Activated CD4-positive, CD25-positive, alpha-beta regulatory T cell treated with anti-CD3 and anti-CD28 coated beads, Interleukin-2, amount 50 U/mL, for 24 hours (primary cell): ENCODE results near the gene SYT17.

ENCODE experiments used
- ATAC-seq, 2 donors: fragments of 150-1000 bp; cut with Tn5 transposase; one replicate each; pipeline ENCODE4 v1.10.0; 2021; ENCODE audit warnings: mild to moderate bottlenecking in 1 of 2, moderate library complexity in 1 of 2

SYT17 gene

DNA sequence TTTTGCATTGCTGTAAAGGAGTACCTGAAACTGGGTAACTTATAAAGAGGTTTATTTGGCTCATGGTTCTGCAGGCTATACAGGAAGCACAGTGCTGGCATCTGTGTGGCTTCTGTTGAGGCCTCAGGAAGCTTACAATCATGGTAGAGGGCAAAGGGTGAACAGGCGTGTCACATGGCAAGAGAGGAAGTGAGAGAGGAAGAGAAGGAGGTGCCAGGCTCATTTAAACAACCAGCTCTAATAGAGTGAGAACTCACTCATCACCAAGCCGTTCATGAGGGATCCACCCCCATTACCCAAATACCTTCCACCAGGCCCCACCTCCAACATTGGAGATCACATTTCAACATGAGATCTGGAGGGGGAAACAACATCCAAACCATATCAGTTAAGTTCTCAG lies 101.1 kb downstream of the SYT17 start:
- no peak for ATAC-seq

DNA sequence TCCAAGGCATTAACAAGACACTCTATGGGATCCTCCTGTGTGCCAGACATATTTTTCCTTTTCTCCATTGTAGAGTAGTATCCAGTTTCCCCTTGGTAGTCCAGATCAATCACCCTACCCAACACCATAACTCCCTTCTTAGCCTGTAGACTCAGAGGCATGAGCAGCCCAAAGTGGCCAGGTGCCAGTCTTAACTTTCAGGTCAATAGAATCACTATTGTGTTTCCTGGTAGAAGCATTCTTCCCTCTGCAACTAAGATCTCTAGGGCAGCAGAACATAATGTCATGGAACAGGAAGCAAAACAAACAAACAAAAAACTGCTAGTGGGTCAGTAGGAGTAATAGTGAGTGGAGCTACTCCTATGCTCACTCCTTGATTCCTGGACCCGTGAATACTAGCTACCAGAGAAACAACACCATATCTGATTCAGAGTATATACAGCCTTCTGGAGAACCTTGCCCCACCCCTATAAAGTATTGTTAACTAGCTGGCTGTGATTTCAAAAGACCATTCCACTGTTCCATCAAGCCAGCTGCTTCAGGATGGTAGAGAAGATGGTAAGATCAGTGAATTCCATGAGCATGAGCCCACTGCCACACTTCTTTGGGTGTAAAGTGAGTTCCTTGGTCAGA lies 106.2 kb downstream of the SYT17 start:
- no peak for ATAC-seq

DNA sequence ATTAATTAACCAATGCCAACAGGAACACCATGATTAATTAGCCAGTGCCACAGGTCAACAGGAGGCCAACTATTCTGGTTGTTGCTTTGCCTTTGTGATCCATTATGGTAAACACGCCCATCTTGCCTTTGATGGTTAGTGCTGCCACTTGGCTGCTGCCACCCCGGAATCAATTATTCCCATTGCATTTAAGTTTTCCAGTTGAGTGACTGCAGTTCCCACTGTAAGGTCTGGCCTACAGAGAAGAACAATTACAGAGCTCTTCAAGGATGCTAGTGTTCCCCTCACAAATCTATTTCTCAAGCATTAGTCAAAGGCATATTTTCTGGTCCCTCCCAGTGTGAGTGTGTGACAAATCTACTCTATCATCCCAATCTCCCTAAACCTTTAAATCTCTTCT lies 110.4 kb downstream of the SYT17 start:
- ATAC-seq = no peak

DNA sequence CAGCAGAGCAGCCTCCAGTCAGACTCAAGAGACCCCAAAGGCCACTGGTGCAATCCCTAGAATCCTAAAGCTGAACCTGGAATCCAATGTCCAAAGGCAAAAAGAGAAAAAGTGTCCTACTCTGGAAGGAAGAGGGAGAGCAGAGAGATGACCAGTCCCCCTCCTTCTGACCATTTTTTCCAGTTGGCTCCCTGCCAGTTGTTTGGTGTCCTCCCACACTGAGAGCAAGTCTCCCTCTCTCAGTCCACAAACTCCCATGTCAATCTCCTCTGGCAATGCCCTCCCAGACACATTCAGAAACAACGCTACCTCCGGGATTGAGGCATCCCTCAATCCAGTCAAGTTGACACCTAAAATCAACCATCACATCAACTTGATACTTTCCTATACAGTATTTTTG lies 113.2 kb downstream of the SYT17 start:
- no peak for ATAC-seq

DNA sequence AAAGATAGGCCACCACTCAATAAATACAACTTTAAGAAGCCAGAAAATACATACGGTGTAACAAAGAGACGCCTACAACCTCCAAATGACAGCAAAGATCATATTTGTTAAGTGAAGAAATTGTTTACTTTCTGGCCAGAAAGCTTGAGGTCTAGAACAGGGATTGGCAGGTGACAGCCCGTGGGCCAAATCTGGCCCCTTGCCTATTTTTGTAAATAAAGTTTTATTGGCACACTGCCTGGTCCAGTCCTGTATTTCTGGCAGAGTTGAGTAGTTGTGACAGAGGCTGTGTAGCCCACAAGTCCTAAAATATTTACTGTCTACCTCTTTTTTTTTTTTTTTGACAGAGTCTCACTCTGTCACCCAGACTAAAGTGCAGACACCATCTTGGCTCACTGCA lies 114.1 kb downstream of the SYT17 start:
- ATAC-seq = no peak

DNA sequence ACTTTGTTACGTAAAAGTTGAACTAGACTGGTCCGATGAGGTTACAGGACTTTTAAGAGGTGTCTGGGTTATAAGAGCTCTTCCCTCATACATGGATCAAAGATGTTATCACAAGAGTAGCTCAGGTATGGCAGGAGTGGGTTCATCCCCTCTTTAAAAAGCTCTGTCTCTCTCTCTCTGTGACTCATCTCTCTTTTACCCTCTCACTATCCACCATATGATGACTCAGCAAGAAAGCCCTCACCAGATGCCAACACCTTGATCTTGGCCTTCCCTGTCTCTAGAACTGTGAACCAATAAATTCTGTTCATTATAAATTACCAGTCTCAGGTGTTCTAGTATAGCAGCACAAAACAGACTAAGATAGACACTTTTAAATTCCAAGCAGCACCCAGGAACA lies 115.6 kb downstream of the SYT17 start:
- ATAC-seq = no peak

DNA sequence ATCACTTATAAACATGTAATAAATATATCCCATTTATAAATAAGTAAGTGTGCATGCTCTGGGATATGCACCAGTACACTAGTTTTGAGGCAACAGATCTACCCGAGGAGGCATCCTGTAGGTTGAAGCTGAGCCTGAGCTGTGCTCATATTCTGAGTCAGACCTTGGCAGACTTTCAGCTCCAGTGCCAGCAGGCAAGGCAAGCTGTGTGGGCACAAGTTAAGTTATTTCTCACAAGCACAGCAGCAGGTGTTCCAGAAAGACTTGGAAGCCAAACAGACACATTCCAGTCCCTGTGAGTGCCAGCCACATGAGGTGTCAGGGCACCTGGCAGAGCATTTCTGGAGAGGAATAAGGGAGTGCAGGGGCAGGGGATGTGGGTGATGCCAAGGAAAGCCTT lies 116.2 kb downstream of the SYT17 start:
- no peak for ATAC-seq

DNA sequence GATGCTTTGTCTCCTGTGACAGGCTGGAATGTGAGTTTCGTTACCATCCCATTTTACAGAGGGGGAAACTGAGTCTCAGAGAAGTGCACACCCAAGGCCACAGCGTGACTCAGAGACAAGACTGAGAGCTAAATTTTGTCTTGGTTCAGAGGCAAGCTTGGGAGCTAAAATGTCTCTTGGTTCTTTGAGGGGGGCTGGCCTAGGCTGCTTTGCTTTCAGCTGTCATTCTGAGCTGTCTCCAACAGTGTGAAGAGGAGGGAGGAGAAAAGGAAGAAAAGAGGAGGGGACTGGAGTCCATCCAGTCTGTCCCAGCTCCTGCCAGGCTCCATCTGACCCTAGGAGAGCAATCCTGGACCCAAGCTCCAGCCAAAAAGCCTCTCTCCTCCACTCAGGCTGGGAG lies 117.4 kb downstream of the SYT17 start, which contains the start of gene CLEC19A:
Gene CLEC19A (plus strand): TSS at position 301 of the 400 bp plus-strand sequence. CDS start 121 bp downstream, outside the sequence.
- ATAC-seq = no peak

DNA sequence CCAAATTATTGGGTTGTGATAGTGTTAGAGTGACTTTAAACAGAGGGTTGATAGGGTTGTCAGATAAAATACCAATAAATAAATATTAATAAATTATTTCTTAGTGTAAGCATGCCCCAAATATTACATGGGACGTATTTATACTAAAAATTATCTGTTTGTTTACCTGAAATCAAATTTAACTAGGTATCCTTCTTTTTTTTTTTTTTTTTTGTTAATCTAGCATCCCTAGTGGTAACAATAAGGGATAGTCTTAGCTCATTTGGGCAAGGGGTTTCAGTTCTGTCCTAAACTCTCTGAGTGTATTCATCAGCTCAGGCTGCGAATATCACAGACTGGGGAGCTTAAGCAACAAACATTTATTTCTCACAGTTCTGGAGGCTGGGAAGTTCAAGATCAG lies 118.8 kb downstream of the SYT17 start:
- ATAC-seq = no peak

DNA sequence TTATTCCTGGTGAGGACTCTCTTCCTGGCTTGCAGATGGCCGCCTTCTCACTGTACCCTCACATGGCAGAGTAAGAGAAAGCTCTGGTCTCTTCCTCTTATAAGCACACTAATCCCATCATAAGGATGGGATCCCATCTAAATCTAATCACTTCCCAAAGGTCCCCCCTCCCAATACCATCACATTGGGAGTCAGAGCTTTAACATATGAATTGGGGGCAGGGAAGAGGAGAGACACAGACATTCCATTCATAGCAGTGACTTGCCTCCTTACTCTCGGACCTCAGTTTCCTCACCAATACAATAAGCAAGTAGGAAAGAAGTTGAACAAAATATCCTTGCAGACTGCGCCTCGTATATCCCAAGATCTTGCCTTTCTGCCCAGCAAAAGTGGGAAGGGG lies 119.2 kb downstream of the SYT17 start:
- ATAC-seq = no peak

DNA sequence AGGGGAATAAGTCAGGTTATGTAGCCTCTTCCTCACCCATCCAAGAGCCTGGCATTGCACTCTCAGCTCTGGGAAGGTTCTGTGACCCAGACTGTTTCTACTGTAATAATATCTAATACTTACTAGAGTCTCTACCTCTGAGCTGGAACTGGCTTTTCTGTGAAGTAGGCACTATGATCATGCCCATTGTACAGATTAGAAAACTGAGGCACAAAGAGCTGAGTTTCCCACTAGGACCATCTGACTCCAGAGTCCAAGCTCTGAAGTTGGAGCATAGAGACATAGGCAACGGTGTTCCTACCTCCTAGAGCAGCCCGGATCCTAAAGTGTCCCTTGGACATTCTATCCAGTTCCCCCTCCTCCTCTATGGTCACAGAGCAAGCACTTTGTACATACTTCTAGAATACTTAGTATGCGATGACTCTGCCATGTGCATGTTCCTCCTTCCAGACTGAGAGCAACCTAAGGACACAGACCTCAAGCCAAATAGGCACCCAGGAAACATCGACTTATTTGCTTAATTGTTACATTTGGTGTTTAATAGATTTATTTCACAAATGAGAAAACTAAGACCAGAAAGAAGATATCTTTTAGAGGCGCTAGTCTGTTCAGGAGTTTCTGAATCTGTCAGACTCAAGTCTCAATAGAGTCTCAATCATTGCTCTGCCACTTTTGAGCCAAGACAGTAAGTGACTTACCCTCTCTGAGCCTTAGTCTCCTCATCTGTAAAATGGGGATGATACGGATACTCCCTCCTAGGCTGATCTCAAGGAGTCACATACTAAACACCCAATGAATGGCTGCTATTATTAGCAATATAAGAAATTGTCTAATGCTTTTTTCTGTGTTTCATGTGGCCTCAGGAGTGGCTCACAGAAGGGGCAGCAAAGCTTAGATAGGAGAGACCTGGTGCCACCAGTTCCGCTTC lies 121.1 kb downstream of the SYT17 start:
- no peak for ATAC-seq

DNA sequence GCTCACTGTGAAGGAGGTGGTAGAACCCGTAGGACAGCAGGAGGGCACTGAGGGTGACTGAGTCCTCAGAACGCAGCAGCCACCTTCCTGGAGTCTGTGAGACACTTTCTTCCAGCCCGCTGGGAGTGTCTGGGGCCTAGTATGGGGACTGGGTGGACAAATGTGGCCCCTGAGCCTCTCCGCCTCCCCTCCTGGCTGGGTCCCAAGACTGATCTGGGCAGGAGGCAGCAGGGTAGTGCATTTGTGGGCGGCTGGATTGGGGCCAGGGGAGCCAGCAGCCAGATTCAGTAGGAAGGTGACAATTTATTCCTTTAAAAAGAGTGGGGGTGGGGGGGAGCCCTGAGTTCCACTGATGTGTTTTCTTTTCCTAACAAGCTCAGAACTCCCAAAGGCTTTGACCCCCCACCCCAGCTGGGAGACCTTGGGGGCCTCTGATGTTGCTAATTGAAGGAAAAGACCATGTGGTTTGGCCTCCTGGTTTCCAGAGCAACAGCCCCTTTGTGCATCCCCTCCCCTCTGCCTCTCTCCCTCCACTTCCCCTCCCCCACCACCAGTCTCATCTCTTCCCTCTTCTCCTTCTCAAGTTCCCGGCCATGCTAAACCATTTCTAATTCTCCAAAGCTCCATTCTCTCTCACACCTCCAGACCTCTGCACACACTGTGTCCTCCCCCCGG lies 121.9 kb downstream of the SYT17 start:
- no peak for ATAC-seq

DNA sequence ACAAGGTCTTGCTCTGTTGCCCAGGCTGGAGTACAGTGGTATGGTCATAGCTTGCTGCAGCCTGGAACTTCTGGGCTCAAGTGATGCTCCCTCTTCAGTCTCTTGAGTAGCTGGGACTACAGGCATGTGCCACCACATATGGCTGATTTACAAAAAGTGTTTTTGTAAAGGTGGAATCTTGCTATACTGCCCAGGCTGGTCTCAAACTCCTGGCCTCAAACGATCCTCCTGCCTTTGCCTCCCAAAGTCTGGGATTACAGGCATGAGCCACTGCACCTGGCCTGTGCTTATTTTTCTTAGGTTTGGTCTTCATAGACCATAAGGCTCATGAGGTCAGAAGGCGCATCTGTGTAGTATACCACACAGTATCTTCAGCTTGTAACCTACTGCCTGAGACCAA lies 122.8 kb downstream of the SYT17 start:
- ATAC-seq = no peak

DNA sequence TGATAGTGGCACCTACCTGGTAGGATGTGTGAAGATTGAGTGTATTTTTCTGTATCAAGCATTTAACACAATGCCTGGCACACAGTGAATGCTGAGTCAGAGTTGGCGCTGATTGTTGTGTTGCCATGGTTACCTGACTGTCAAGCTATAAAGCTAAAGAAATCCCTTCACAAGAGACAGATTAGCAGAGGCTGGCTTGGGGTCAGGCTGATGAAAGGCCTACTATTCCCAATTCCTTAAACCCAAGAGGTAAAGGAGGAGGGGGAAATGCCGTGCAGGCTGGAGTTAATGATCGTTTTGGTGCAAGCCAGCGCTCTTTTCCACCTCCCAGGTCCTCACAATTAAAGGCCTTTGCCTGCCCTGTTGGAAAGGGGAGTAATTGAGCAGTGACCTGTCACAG lies 123.4 kb downstream of the SYT17 start:
- ATAC-seq = no peak

DNA sequence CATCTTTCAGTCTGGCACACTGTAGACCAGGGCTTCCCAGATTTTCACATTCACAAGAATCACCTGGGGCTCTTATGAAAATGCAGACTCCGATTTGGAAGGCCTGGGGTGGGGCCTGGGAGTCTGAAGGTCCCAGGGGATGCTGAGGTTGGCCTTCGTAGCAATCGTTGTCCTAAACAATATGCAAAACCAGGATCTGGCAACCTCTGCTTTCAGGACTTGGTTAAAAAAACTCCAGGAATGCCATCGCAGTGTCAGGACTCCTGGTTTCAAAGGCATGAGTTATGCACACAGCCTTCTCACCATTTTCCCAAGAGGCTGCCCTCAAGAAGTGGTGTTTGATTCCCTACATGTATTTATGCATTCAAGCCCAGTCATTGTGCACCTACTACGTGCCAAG lies 124.1 kb downstream of the SYT17 start:
- no peak for ATAC-seq

DNA sequence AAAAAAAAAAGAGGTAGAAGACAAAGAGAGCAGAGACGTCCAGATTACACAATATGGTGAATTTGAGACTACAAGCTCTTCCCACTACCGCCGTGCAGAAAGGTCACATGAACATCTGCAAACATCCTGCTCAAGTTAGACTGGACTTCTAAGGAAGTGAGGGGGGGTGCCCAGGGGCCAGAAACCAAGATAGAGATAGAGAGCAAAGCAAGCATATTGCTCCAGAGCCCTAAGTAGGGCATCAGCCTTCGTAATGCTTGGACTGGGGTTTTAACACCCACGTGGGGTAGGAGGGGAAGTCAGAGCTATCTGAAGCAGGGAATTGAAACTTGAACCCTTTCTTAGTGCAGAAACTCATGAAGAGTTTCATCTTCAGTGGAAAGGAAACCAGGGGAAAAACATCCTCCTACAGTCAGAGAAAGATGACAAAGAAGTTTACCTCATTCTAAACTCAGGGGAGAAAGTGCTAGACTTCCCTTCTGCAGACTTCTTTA lies 126.2 kb downstream of the SYT17 start:
- peak; percentile 59 to 69 for ATAC-seq

DNA sequence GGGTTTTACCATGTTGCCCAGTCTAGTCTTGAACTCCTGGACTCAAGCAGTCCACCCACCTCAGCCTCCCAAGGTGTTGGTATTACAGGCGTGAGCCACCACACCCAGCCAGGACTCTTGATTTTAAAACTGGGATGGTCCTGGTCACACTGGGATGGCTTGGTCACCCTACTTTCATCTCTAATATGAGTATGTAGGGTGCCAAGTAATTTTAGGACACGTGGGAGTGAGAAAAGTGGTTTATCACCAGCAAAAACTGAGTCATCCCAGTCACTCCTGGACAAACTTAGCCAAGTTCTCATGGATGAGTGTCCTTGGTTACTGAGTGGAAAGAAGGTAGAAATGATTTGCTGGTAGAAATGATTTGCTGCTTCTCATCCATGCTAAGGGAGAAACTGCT lies 127.4 kb downstream of the SYT17 start:
- ATAC-seq = peak in 1 of 2 donors; percentile 15

DNA sequence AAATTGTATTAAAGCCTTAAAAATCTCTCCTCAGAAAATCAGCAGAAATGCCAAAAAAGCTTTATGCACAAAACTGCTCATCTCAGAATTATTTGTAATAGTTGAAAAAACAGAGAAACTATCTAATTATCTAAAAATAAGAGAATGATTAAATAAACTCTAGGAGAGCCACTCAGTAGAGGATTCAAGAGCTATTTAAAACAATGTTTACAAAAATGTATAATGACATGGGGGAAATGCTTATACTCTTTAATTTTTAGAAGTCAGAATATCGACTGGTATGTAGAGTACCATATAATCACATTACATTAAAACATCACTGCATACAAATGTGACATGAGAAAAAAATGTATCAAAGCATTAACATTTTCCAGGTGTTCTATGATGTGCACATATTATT lies 129.4 kb downstream of the SYT17 start:
- no peak for ATAC-seq

DNA sequence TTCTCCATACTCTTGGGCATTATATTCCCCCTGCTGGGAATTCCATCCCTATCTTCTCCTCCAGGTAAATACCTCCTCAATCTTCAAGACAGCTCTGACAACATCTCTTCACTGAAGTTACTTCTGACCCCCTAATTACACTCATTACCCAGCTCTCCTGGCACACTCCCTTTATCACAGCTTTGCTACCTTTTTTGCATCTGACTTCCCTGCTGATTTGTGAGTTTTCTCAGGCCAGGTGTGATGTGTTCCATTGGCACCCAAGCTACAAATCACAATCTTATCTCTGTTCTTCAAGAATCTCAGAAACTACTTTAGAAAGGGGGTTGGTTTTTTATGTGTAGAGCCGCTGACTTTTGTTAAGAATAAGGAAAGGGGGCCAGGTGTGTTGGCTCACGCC lies 131.5 kb downstream of the SYT17 start:
- ATAC-seq = no peak

DNA sequence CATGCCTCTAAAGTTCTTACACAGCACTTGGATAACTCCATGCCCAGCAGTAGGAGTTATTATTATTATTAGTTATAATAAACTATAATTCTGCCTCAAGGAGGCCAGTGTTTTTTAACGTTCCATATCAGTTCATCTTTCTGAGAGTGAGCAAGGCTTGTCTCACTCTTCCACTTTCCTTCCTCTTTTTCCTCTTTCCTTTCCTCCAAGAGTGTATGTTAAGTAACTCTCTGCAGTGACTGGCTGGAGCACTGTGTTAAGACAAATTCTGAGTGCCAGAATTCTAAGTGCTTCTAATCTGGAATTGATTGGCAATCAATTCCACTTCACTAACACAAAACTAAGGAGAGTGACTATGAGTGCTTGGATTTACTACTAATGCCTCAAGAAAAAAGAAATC lies 133.9 kb downstream of the SYT17 start:
- no peak for ATAC-seq

DNA sequence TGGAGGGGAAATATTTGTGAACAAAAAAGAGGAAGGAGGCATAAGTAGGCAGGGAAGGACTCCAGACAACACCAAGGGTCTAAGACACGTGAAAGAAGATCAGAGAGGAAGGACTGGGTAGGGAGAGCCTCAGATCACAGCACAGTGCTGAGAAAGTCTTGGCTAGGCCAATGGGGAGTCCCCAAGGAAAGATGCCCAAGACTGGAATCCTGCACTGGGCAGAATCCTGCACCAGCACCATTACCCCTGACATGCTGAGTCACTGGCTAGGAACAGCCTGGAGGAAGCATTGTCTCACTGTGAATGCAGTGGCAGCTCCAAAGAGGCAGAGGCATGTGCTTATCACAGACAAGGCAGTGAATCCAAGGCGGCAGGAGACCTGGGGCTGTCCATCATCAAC lies 136.7 kb downstream of the SYT17 start:
- ATAC-seq = no peak

DNA sequence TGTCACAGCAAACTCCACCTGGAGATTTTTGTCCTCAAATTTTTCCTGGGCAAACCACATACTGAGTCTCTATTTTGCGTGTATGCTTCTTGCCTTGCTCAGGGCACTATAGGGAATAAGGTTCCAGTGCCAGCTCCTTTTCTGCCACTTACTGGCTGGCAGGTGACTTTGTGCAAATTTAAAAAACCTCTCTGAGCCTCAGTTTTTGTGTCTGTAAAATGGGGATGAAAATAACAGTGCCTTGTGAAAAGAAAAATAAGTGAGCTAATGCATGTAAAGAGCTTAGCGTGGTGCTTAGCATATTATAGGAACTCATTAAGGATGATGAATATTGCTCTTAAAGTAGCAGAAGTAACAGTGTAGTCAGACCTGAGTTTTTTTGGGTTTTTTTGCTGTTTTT lies 137.4 kb downstream of the SYT17 start:
- ATAC-seq = no peak

DNA sequence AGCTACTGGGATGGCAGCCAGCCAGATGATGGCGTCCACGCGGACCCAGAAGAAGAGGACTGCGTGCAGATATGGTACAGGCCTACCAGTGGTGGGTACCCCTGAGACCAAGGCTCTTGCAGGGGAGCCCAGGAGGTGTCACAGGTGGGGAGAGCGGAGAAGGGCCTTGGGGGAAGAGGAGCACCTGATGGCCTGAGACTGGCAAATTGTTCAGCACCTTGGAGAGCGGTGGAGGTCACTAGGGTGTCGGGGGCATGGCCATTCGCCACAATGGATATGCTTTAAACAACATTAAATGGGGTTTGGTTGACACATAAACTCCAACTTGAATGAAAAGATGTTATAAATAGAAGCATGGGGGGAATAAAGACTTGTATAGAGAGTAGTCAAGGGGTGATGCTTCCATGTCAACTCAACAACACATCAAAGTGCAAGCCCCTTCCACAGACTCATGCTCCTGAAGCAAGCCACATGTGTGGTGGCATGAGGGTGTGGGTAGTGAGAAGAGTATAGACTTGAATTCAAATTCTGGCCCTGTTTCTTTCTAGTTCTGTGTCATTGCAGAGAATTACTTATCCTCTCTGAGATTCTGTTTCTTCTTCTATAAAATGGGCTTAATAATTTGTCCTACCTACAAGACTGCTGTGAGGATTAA lies 139.7 kb downstream of the SYT17 start:
- no peak for ATAC-seq
